ENCODE data around the gene RBM6.

- TF ChIP-seq CTCF (conservative IDR thresholded peaks at IDR 0.05 in 1 of 2, IDR thresholded peaks at IDR 0.05 in 1 of 2; ENCODE audit: low read depth in 1 of 2, low read length in 2 of 2), result no peak
- no peak for TF ChIP-seq EZH2 (IDR thresholded peaks at IDR 0.05; ENCODE audit: low read length, missing control alignments)
These were observed 172.5 kb downstream of the RBM6 start for GRCh38 chr3:50112462-50112861.

All from fibroblast of lung (primary cell).